LNCaP clone FGC (cell line): Measurements from ENCODE around the gene CENPA.
A peak's percentile ranks its signal among the peaks of the same experiment; 100 is the strongest.

Experiments used
- DNase-seq: peaks from one replicate; pipeline ENCODE4 v3.0.0-alpha.2; 2011; ENCODE audit warnings: low read depth
- H3K4me3 ChIP-seq: 2 replicates; pipeline ENCODE4 v1.5.1; 2011; ENCODE audit warnings: mild to moderate bottlenecking, low read depth, low read length, control low read depth
- TF ChIP-seq, protein P1 (sequence below): IDR thresholded peaks from 2 replicates; pipeline ENCODE4 v1.5.1; 2012; ENCODE audit warnings: mild to moderate bottlenecking; ENCODE audit not compliant: control insufficient read depth, insufficient read depth; ENCODE audit errors: extremely low read depth

The CENPA gene

DNA sequence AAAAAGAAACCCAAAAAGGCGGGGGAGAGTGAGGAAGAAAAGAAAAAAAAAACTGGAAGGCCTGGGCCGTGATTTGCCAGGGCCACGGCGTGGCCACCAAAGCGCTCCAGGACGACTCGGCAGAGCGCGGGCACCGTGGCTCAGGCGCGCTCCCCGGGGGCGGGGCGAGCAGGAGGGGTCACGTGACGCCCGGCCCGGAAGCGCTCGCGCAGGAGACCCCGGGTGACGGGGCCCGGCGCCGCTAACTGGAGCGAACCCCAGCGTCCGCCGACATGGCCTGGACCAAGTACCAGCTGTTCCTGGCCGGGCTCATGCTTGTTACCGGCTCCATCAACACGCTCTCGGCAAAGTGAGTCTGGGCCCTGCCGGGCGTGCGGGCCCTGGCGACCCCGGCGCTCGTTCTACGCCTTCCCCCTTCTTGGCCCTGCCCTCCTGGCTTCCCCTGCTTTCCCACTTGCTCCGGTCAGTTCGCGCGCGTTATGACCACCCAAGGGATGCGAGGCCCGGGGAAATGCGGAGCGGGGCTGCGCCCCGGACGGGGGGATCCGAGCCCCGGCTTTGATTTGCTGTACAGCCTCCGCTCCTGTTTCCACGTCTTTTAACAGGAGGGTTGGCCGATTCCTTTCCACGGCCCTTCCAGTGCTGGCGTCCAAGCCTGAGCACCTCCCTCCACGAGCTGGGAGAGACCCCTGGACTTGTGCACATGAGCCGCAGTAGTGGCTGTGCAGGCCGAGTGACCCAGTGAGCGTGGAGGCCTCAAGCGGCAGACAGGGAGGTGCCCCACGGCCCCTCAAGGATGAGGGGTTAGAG is 21.6 kb upstream of the CENPA start, which contains the start of gene SLC35F6:
Gene SLC35F6, plus strand, starts transcription at position 207 of the 810 bp plus-strand sequence. Its CDS starts 66 bp downstream, at position 273.
- H3K4me3 ChIP-seq: peak within 1 kb of the TSS; percentile 93
- peak; percentile 30 for DNase-seq
- TF ChIP-seq, protein P1, sequence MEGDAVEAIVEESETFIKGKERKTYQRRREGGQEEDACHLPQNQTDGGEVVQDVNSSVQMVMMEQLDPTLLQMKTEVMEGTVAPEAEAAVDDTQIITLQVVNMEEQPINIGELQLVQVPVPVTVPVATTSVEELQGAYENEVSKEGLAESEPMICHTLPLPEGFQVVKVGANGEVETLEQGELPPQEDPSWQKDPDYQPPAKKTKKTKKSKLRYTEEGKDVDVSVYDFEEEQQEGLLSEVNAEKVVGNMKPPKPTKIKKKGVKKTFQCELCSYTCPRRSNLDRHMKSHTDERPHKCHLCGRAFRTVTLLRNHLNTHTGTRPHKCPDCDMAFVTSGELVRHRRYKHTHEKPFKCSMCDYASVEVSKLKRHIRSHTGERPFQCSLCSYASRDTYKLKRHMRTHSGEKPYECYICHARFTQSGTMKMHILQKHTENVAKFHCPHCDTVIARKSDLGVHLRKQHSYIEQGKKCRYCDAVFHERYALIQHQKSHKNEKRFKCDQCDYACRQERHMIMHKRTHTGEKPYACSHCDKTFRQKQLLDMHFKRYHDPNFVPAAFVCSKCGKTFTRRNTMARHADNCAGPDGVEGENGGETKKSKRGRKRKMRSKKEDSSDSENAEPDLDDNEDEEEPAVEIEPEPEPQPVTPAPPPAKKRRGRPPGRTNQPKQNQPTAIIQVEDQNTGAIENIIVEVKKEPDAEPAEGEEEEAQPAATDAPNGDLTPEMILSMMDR: no peak

DNA sequence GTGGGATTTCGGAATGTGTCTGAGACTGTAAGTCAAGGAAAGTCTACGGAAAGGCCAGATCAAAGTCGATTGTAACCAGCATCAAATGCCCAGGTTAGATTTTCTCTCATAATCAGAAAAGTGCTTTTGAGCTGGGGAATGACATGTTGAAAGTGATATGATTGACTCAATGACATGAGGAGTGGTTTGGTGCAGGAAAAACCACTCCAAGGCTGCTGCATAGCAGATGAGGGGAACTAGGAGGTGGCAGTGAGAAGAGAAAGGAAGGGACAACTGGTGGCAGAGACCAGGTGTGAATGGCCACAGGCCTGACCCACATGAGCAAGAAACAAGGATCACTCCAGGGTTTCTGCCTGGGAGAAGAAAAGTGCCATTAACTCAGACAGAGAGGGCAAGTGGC is 20.9 kb upstream of the CENPA start:
- DNase-seq: no peak
- TF ChIP-seq, protein P1: no peak
- peak overlapping the region; percentile 93 for H3K4me3 ChIP-seq

DNA sequence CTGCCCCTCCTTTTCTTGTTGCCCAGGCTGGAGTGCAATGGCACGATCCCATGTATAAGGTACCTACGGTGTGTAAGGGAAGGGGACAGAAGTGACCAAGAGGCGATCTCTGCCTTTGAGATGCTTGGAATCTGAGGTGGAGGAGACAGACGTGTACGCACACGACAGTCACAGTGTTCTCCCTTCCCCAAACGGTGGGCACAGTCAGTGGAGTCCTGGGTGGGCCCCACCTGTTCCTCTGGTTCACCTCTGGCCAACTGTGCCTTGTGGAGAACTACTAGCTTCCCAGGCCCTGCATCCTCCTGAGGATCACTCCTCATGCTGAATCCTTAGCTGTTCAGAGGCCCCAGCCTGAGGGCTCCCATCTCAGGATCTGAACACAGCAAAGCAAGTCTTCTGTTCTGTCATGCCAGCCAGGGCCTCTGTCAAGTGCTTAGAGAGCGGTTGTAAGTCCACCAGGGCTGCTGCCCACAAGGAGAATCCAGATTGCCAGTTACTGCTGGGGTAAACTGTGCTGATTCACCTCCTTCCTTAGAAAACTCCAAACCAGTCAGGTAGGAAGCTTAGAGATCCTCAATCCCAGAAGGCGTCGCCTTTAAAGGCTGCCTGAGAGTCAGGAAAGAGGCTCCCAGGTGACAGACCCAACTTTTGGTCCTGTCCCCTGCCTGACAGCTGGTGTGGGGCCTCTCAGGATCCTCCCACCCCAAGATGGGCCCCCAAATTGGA is 20.2 kb upstream of the CENPA start:
- TF ChIP-seq, protein P1: no peak
- DNase-seq: no peak
- H3K4me3 ChIP-seq: peak overlapping the region; percentile 93

DNA sequence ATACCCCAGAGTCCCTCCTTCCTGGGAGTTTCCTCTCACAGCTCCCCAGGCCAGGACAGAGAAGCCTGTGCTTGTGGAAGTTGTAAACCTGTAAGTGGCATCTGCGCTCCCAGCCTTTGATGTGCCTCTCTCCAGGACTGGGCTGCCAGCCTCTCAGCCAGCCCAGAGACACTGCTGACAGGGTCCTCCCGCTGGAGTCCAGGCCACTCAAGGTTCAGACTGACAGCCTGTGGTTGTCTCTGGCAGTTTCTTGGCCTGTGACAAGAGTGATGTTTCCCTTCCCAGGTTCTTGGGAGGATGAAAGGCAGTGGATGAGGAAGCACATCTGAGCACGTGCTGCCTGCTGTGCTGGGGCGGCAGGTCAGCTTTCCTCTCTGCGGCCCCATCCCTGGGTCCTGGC is 18.7 kb upstream of the CENPA start:
- no peak overlapping the region for H3K4me3 ChIP-seq
- DNase-seq: no peak
- TF ChIP-seq, protein P1: no peak

DNA sequence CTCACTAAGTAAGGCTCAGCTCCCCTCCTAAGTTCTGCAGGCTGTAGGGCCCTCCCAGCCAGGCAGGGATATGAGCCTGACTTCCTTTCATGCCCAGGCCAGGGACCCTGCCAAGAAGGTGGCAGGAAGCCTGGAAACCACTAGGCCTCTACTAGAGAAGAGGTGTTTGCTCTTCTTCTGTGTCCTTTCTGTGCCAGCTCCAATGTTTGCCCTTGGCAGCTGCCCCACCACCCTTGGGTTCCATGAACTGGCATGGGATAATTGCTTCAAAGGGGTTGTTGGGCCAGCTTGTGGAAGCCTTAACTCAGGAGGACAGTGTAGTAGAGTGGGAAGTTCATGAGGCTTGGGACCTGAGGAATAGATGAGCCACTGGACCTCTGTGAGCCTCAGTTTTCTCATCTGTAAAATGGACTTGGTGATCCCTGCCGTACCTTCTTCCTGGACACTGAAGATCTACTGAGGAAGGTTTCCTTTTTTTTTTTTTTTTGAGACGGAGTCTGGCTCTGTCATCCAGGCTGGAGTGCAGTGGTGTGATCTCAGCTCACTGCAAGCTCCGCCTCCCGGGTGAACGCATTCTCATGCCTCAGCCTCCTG is 17.9 kb upstream of the CENPA start:
- DNase-seq: peak; percentile 75
- TF ChIP-seq, protein P1: no peak
- H3K4me3 ChIP-seq: no peak overlapping the region

DNA sequence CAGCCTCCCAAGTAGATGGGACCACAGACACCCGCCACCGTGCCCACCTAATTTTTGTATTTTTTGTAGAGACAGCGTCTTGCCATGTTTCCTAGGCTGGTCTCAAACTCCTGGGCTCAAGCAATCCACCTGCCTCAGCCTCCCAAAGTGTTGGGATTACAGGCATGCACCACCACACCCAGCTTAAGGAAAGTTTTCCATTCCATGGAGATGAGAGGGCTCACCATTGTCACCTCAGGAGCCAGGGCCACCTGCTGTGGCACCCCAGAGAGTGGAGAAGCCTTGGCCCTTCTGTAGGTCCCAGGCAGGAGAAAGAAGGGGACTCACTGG is 17.1 kb upstream of the CENPA start:
- no peak for DNase-seq
- TF ChIP-seq, protein P1: no peak
- no peak overlapping the region for H3K4me3 ChIP-seq
